Stimulated activated naive CD8-positive, alpha-beta T cell treated with anti-CD3 and anti-CD28 coated beads, Interleukin-15, Interleukin-2, amounts not matched to agents 100 U/mL and 50 U/mL, for 24 hours (primary cell): ENCODE data around the gene MICAL3.

Experiments used
- ATAC-seq: fragments of 150-1000 bp; cut with Tn5 transposase; one replicate; pipeline ENCODE4 v1.10.0; 2021
- DNase-seq: peaks from one replicate; pipeline ENCODE4 v3.0.0; 2021

MICAL3 gene

GRCh38 chr22:17761138-17761488 is 263.2 kb downstream of the MICAL3 start:
- ATAC-seq (no peak), DNase-seq (no peak)

GRCh38 chr22:17754233-17754925 is 270.0 kb downstream of the MICAL3 start:
- DNase-seq (peak; percentile 63), ATAC-seq (peak; percentile 67)

GRCh38 chr22:17753401-17753989 is 270.9 kb downstream of the MICAL3 start:
- ATAC-seq: peak; percentile 20
- DNase-seq: no peak

GRCh38 chr22:17751596-17751995 is 272.8 kb downstream of the MICAL3 start:
- DNase-seq (no peak), ATAC-seq (no peak)

GRCh38 chr22:17749605-17750395 is 274.6 kb downstream of the MICAL3 start:
- ATAC-seq (no peak), DNase-seq (no peak)

GRCh38 chr22:17748555-17749353 is 275.6 kb downstream of the MICAL3 start:
- ATAC-seq: no peak
- no peak for DNase-seq

GRCh38 chr22:17746916-17747315 is 277.4 kb downstream of the MICAL3 start:
- DNase-seq (no peak), ATAC-seq (no peak)

GRCh38 chr22:17744430-17744829 is 279.9 kb downstream of the MICAL3 start:
- ATAC-seq (no peak), DNase-seq (no peak)

- DNase-seq (no peak), ATAC-seq (no peak)
Measured at GRCh38 chr22:17743661-17744411, 280.5 kb downstream of the MICAL3 start.

GRCh38 chr22:17742527-17742902 is 281.8 kb downstream of the MICAL3 start:
- peak; percentile 88 for ATAC-seq
- DNase-seq: peak; percentile 82

- no peak for DNase-seq
- ATAC-seq: no peak
Measured at GRCh38 chr22:17741866-17742526, 282.4 kb downstream of the MICAL3 start.

GRCh38 chr22:17739196-17739975 is 285.0 kb downstream of the MICAL3 start:
- ATAC-seq (no peak), DNase-seq (no peak)

GRCh38 chr22:17738386-17739128 is 285.8 kb downstream of the MICAL3 start:
- ATAC-seq (no peak), DNase-seq (no peak)
